H9 (cell line): ENCODE measurements around the gene PDIA6. TPM values are rescaled to one million over a fixed set of nuclear protein-coding genes. Genes with fewer than 3 reads are reported as not detected.

ENCODE experiments used
- DNase-seq: peaks from one replicate; pipeline ENCODE4 v3.0.0-alpha.2; 2017
- H2AFZ ChIP-seq: one replicate; pipeline ENCODE4 v1.6.1; 2013; ENCODE audit warnings: mild to moderate bottlenecking, low read length, control low read depth, moderate library complexity
- H2AK5ac ChIP-seq: 2 replicates; pipeline ENCODE4 v1.6.1; 2013; ENCODE audit warnings: low read length, control low read depth, mixed read lengths; ENCODE audit not compliant: insufficient read length
- H2BK120ac ChIP-seq: one replicate; pipeline ENCODE4 v1.6.1; 2013; ENCODE audit warnings: low read depth, mild to moderate bottlenecking, low read length, control low read depth, inconsistent platforms; ENCODE audit not compliant: poor library complexity, severe bottlenecking
- H2BK12ac ChIP-seq: 2 replicates; pipeline ENCODE4 v1.6.1; 2013; ENCODE audit warnings: low read length, control low read depth, mixed read lengths, low read depth; ENCODE audit not compliant: insufficient read length
- H2BK15ac ChIP-seq: 2 replicates; pipeline ENCODE4 v1.6.1; 2013; ENCODE audit warnings: low read depth, low read length, control low read depth
- H2BK20ac ChIP-seq: one replicate; pipeline ENCODE4 v1.6.1; 2013; ENCODE audit warnings: low read depth, mild to moderate bottlenecking, low read length, control low read depth, inconsistent platforms; ENCODE audit not compliant: poor library complexity, severe bottlenecking
- H2BK5ac ChIP-seq: 2 replicates; pipeline ENCODE4 v1.6.1; 2013; ENCODE audit warnings: low read length, control low read depth, mixed read lengths; ENCODE audit not compliant: insufficient read length
- H3K14ac ChIP-seq: 2 replicates; pipeline ENCODE4 v1.6.1; 2013; ENCODE audit warnings: low read length, control low read depth; ENCODE audit not compliant: insufficient read depth
- H3K18ac ChIP-seq: 2 replicates; pipeline ENCODE4 v1.6.1; 2013; ENCODE audit warnings: low read depth, mild to moderate bottlenecking, mixed read lengths, low read length, control low read depth; ENCODE audit not compliant: insufficient read length
- H3K23ac ChIP-seq: 2 replicates; pipeline ENCODE4 v1.6.1; 2013; ENCODE audit warnings: low read length, control low read depth, mixed read lengths, low read depth; ENCODE audit not compliant: insufficient read length
- H3K23me2 ChIP-seq: 2 replicates; pipeline ENCODE4 v1.6.1; 2013; ENCODE audit warnings: low read depth, mild to moderate bottlenecking, mixed read lengths, low read length, control low read depth; ENCODE audit not compliant: insufficient read length, poor library complexity, severe bottlenecking
- H3K27ac ChIP-seq: 2 replicates; pipeline ENCODE4 v1.5.1; 2013; ENCODE audit warnings: low read length, control low read depth, mixed read lengths, low read depth; ENCODE audit not compliant: insufficient read length
- H3K27me3 ChIP-seq: 2 replicates; pipeline ENCODE4 v1.6.1; 2013; ENCODE audit warnings: low read length, control low read depth, inconsistent platforms; ENCODE audit not compliant: insufficient read depth
- H3K4ac ChIP-seq: 2 replicates; pipeline ENCODE4 v1.6.1; 2013; ENCODE audit warnings: low read depth, mild to moderate bottlenecking, control low read depth, inconsistent platforms, low read length, moderate library complexity
- H3K4me1 ChIP-seq: 2 replicates; pipeline ENCODE4 v1.6.1; 2013; ENCODE audit warnings: low read length, control low read depth, inconsistent platforms; ENCODE audit not compliant: insufficient read depth
- H3K4me2 ChIP-seq: 2 replicates; pipeline ENCODE4 v1.6.1; 2013; ENCODE audit warnings: low read length, control low read depth, mixed read lengths; ENCODE audit not compliant: insufficient read length, insufficient read depth
- H3K56ac ChIP-seq: 2 replicates; pipeline ENCODE4 v1.6.1; 2013; ENCODE audit warnings: low read depth, mild to moderate bottlenecking, mixed read lengths, low read length, control low read depth; ENCODE audit not compliant: insufficient read length
- H3K79me1 ChIP-seq: 2 replicates; pipeline ENCODE4 v1.6.1; 2013; ENCODE audit warnings: low read depth, mild to moderate bottlenecking, moderate library complexity, low read length, control low read depth, inconsistent platforms; ENCODE audit not compliant: insufficient read depth, poor library complexity, severe bottlenecking
- H3K79me2 ChIP-seq: 2 replicates; pipeline ENCODE4 v1.6.1; 2013; ENCODE audit warnings: low read length, control low read depth, inconsistent platforms; ENCODE audit not compliant: insufficient read depth
- H3K9ac ChIP-seq: 2 replicates; pipeline ENCODE4 v1.6.1; 2013; ENCODE audit warnings: low read length, control low read depth, mixed read lengths; ENCODE audit not compliant: insufficient read length; ENCODE audit errors: extremely low read depth
- H3K9me3 ChIP-seq: one replicate; pipeline ENCODE4 v1.6.1; 2013; ENCODE audit warnings: low read depth, low read length, inconsistent platforms; ENCODE audit not compliant: control insufficient read depth
- H3T11ph ChIP-seq: one replicate; pipeline ENCODE4 v1.6.1; 2013; ENCODE audit warnings: mild to moderate bottlenecking, low read length, control low read depth, inconsistent platforms
- H4K20me1 ChIP-seq: one replicate; pipeline ENCODE4 v1.6.1; 2013; ENCODE audit not compliant: control insufficient read depth, insufficient read length, insufficient read depth
- H4K5ac ChIP-seq: 2 replicates; pipeline ENCODE4 v1.6.1; 2013; ENCODE audit warnings: low read depth, mild to moderate bottlenecking, mixed read lengths, low read length, control low read depth; ENCODE audit not compliant: insufficient read length
- H4K8ac ChIP-seq: replicated peaks from 2 replicates; pipeline ENCODE4 v1.6.1; 2013; ENCODE audit warnings: low read length, control low read depth, mixed read lengths, low read depth; ENCODE audit not compliant: insufficient read length
- H4K91ac ChIP-seq: 2 replicates; pipeline ENCODE4 v1.6.1; 2013; ENCODE audit warnings: low read depth, mild to moderate bottlenecking, moderate library complexity, mixed read lengths, low read length, control low read depth; ENCODE audit not compliant: insufficient read length
- H3K27ac Mint-ChIP-seq, 3 experiments: 2 replicates in 2 of 3; 3 replicates in 1 of 3; pipeline ENCODE4 v1.8.0; 2020 to 2021; ENCODE audit warnings: mixed read lengths in 3 of 3, mild to moderate bottlenecking in 1 of 3, moderate library complexity in 1 of 3
- H3K27me3 Mint-ChIP-seq: 2 replicates; pipeline ENCODE4 v1.8.0; 2021; ENCODE audit warnings: low read depth, mild to moderate bottlenecking, moderate library complexity, mixed read lengths
- H3K36me3 Mint-ChIP-seq, 3 experiments: 2 replicates in 2 of 3; 3 replicates in 1 of 3; pipeline ENCODE4 v1.8.0; 2020 to 2021; ENCODE audit warnings: low read depth in 3 of 3, mixed read lengths in 3 of 3; ENCODE audit not compliant: insufficient read depth in 1 of 3
- H3K4me1 Mint-ChIP-seq, 2 experiments: 2 replicates each; pipeline ENCODE4 v1.8.0; 2020; ENCODE audit warnings: mixed read lengths in 2 of 2
- H3K4me3 Mint-ChIP-seq, 2 experiments: 2 replicates in 1 of 2; 3 replicates in 1 of 2; pipeline ENCODE4 v1.8.0; 2020 to 2021; ENCODE audit warnings: mild to moderate bottlenecking in 2 of 2, mixed read lengths in 2 of 2, moderate library complexity in 1 of 2
- H3K9me3 Mint-ChIP-seq, 2 experiments: 2 replicates in 1 of 2; 3 replicates in 1 of 2; pipeline ENCODE4 v1.8.0; 2020; ENCODE audit warnings: mild to moderate bottlenecking in 2 of 2, mixed read lengths in 2 of 2, moderate library complexity in 1 of 2
- WGBS: extraction: QIAGEN DNeasy Blood & Tissue Kit; methylation state at CpG from one replicate; pipeline ENCODE4 v1.1.7; 2013; ENCODE audit warnings: missing lambda C conversion rate, low lambda C conversion rate, mixed read lengths; ENCODE audit not compliant: insufficient read length; ENCODE audit errors: extremely low coverage; 5-methylcytosine and 5-hydroxymethylcytosine counted together
- total RNA-seq: library from RNA; stranded (reverse); gene quantifications from 2 replicates; pipeline ENCODE4 v1.2.1, GENCODE V29; 2021
- TF ChIP-seq, protein P1 (sequence below): fragments of 200-600 bp; sonication (generic); conservative IDR thresholded peaks from 3 replicates; pipeline ENCODE4 v1.8.0; 2021; ENCODE audit warnings: antibody characterized with exemption, mild to moderate bottlenecking

PDIA6 gene
- total RNA-seq, 1 experiment from 2014 or later = 301 TPM

DNA sequence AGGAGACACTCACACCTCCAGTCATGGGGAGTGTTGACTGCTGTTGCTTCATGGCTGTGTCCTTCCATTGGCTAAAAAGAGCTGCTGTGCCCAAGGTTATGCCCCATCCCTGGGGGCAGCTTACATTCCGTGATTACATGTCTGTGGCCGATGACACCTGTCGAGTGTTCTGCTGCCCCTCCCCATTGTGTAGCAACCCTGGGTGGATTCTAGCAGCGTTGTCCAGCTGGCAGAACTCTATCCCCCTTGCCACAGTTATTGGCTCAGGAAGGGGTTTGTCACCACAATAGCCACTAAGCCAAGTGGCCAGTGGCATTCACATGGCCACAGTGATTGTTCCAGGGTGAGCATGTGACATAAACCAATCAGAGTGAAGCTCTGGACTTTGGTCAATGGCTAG, 11.6 kb upstream of the PDIA6 start:
- no peaks in the 10 kb centered on the region for H4K20me1 ChIP-seq
- no peak overlapping the region for H3K27ac Mint-ChIP-seq
- no peak overlapping the region for H3K14ac ChIP-seq
- no peak overlapping the region for H4K8ac ChIP-seq
- H3K23ac ChIP-seq = no peak overlapping the region
- H3K4me3 Mint-ChIP-seq = no peak overlapping the region
- no peak overlapping the region for H2BK20ac ChIP-seq
- no peak overlapping the region for H4K5ac ChIP-seq
- H2BK120ac ChIP-seq = no peak overlapping the region
- H2BK5ac ChIP-seq = no peak overlapping the region
- TF ChIP-seq, protein P1, sequence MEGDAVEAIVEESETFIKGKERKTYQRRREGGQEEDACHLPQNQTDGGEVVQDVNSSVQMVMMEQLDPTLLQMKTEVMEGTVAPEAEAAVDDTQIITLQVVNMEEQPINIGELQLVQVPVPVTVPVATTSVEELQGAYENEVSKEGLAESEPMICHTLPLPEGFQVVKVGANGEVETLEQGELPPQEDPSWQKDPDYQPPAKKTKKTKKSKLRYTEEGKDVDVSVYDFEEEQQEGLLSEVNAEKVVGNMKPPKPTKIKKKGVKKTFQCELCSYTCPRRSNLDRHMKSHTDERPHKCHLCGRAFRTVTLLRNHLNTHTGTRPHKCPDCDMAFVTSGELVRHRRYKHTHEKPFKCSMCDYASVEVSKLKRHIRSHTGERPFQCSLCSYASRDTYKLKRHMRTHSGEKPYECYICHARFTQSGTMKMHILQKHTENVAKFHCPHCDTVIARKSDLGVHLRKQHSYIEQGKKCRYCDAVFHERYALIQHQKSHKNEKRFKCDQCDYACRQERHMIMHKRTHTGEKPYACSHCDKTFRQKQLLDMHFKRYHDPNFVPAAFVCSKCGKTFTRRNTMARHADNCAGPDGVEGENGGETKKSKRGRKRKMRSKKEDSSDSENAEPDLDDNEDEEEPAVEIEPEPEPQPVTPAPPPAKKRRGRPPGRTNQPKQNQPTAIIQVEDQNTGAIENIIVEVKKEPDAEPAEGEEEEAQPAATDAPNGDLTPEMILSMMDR = no peak
- no peaks in the 10 kb centered on the region for H3K79me2 ChIP-seq
- H3K4me2 ChIP-seq = no peak overlapping the region
- H4K91ac ChIP-seq = no peak overlapping the region
- WGBS = no CpG with 5 or more reads among the region's 4 CpGs
- no peaks in the 10 kb centered on the region for H3K4me1 ChIP-seq
- no peaks in the 10 kb centered on the region for H3K36me3 Mint-ChIP-seq
- H3K27me3 ChIP-seq = no peaks in the 10 kb centered on the region
- H2BK15ac ChIP-seq = no peak overlapping the region
- H2AFZ ChIP-seq = no peak overlapping the region
- peaks cover 11% of the 10 kb centered on the region for H3K27me3 Mint-ChIP-seq
- no peak overlapping the region for H3K4ac ChIP-seq
- no peak overlapping the region for H3K9ac ChIP-seq
- H3K4me1 Mint-ChIP-seq = no peaks in the 10 kb centered on the region
- H3K18ac ChIP-seq = no peak overlapping the region
- H3T11ph ChIP-seq = no peak overlapping the region
- H3K9me3 Mint-ChIP-seq = no peaks in the 10 kb centered on the region
- DNase-seq = no peak
- no peak overlapping the region for H3K56ac ChIP-seq
- no peaks in the 10 kb centered on the region for H3K9me3 ChIP-seq
- H3K79me1 ChIP-seq = no peaks in the 10 kb centered on the region
- no peaks in the 10 kb centered on the region for H3K23me2 ChIP-seq
- H2BK12ac ChIP-seq = no peak overlapping the region
- H3K27ac ChIP-seq = no peak overlapping the region
- no peak overlapping the region for H2AK5ac ChIP-seq
